ENCODE results near the gene PNMA1. TPM values are rescaled to one million over a fixed set of nuclear protein-coding genes. Genes with fewer than 3 reads are reported as not detected.

The PNMA1 gene
- total RNA-seq, 1 experiment from 2014 or later: 24.6 TPM

DNA sequence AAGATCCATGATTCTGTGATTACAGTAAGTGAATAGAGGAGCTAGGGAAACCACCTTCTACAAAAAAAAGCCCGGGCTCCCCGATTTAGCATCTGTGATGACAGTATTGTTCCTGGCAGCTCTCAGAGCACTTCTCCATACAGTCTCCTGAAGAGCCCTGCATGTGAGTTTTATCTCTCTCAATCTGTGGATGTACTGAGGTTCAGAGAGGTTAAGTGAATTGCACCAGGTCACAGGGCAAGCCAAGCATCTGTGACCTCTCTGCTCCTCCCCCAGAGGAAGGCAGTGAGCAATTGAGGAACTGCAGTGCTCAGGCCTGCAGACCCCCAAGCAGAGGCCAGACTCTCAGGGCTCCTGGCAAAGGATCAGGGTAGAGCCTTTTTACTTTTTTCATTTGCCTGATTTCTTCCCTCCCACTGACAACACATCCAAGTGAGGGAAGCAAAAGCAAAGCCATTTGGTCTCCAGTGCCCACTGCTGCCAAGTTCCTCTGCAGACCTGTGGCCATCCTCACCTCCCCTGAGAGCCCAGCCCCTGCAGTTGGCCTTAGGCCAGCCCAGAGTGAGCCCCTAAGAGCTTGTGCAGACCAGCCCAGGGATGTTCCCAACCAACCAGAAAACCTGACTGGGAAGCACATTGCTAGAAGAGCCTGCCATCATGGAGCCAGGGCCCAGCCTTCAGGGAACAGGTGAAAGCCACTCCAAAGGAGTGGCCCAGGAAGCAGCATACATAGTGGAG, 47.6 kb upstream of the PNMA1 start:
- Histone ChIP-seq H3K79me2 (ENCODE audit: insufficient read depth, low read length) (peaks cover 24% of the 10 kb centered on the region), H3K4me1 (ENCODE audit: control insufficient read depth in 1 of 2, insufficient read depth in 2 of 2, low read length in 2 of 2) (peaks cover 20 to 47% of the 10 kb centered on the region in 2 experiments), H3K9ac (ENCODE audit: low read length) (no peak overlapping the region), H3K27me3 (ENCODE audit: insufficient read depth, low read length) (no peaks in the 10 kb centered on the region), H3K9me3 (ENCODE audit: control insufficient read depth in 1 of 2, insufficient read depth in 1 of 2, low read depth in 1 of 2, low read length in 2 of 2) (no peaks in the 10 kb centered on the region), H3K27ac (ENCODE audit: low read depth, low read length) (no peak overlapping the region), H3K4me3 (replicated peaks in 1 of 2; ENCODE audit: low read depth in 1 of 2, low read length in 2 of 2) (no peak overlapping the region), H3K9me2 (ENCODE audit: insufficient read depth) (no peaks in the 10 kb centered on the region), H3K36me3 (ENCODE audit: control insufficient read depth in 1 of 2, insufficient read depth in 2 of 2, low read length in 2 of 2) (no peaks in the 10 kb centered on the region), H4K20me1 (ENCODE audit: insufficient read depth) (no peaks in the 10 kb centered on the region), H3K4me2 (ENCODE audit: low read length) (no peak overlapping the region), H2AFZ (ENCODE audit: low read depth, low read length, poor library complexity, severe bottlenecking) (no peak overlapping the region)
- no peak for ATAC-seq
- POLR2A ChIA-PET: no interaction called here
- intact Hi-C loops (cut with micrococcal nuclease): loop anchor here (5.0 kb wide), 1 partner anchor 91 kb away; the partner anchor contains the start of gene PTGR2
- TF ChIP-seq, protein P1, sequence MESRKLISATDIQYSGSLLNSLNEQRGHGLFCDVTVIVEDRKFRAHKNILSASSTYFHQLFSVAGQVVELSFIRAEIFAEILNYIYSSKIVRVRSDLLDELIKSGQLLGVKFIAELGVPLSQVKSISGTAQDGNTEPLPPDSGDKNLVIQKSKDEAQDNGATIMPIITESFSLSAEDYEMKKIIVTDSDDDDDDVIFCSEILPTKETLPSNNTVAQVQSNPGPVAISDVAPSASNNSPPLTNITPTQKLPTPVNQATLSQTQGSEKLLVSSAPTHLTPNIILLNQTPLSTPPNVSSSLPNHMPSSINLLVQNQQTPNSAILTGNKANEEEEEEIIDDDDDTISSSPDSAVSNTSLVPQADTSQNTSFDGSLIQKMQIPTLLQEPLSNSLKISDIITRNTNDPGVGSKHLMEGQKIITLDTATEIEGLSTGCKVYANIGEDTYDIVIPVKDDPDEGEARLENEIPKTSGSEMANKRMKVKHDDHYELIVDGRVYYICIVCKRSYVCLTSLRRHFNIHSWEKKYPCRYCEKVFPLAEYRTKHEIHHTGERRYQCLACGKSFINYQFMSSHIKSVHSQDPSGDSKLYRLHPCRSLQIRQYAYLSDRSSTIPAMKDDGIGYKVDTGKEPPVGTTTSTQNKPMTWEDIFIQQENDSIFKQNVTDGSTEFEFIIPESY (IDR thresholded peaks at IDR 0.05; ENCODE audit: extremely low read depth, insufficient replicate concordance, low read length): no peak
- TF ChIP-seq EGR1 (IDR thresholded peaks at IDR 0.05; ENCODE audit: low read depth) (no peak), EZH2 (IDR thresholded peaks at IDR 0.05) (no peak), CBX3 (IDR thresholded peaks at IDR 0.05; ENCODE audit: low read depth) (no peak), ELF1 (IDR thresholded peaks at IDR 0.05; ENCODE audit: borderline replicate concordance, low read depth) (no peak), POLR2A (IDR thresholded peaks at IDR 0.05; ENCODE audit: borderline replicate concordance, extremely low read depth, insufficient read depth, insufficient read length) (no peak), ZNF274 (IDR thresholded peaks at IDR 0.05; ENCODE audit: low read depth, low read length) (no peak), SP1 (IDR thresholded peaks at IDR 0.05; ENCODE audit: low read depth) (no peak)
- TF ChIP-seq, protein P2, sequence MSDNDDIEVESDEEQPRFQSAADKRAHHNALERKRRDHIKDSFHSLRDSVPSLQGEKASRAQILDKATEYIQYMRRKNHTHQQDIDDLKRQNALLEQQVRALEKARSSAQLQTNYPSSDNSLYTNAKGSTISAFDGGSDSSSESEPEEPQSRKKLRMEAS (IDR thresholded peaks at IDR 0.05): no peak
- TF ChIP-seq, protein P3, sequence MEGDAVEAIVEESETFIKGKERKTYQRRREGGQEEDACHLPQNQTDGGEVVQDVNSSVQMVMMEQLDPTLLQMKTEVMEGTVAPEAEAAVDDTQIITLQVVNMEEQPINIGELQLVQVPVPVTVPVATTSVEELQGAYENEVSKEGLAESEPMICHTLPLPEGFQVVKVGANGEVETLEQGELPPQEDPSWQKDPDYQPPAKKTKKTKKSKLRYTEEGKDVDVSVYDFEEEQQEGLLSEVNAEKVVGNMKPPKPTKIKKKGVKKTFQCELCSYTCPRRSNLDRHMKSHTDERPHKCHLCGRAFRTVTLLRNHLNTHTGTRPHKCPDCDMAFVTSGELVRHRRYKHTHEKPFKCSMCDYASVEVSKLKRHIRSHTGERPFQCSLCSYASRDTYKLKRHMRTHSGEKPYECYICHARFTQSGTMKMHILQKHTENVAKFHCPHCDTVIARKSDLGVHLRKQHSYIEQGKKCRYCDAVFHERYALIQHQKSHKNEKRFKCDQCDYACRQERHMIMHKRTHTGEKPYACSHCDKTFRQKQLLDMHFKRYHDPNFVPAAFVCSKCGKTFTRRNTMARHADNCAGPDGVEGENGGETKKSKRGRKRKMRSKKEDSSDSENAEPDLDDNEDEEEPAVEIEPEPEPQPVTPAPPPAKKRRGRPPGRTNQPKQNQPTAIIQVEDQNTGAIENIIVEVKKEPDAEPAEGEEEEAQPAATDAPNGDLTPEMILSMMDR (IDR thresholded peaks at IDR 0.05 in 2 of 3, conservative IDR thresholded peaks at IDR 0.05 in 1 of 3; ENCODE audit: borderline replicate concordance in 1 of 3, insufficient read depth in 1 of 3, low read depth in 2 of 3, low read length in 2 of 3): no peak
- BruUV-seq (replicated peaks): no TSS peak
- DNase-seq (ENCODE audit: low read depth, low spot score): no peak
- CTCF ChIA-PET: interaction anchor here (0.6 kb wide), 2 partner anchors 30 to 47 kb away, joined by 3 read pairs; partner anchors contain the start of gene PNMA1
- RAD21 ChIA-PET (ENCODE audit: low non-redundant PET in 1 of 2, low total read pairs in 2 of 2, uncharacterized antibody in 2 of 2, unreplicated experiment in 2 of 2): no interaction called here

Data from HCT116 (cell line).